Hematopoietic multipotent progenitor cell treated with erythropoietin and hydrocortisone succinate and interleukin-3 and kit ligand, for 6 days (in vitro differentiated cells): ENCODE data around the gene SPATA46.
"Not testable (repeated sequence)": the region's sequence is repeated elsewhere in the genome, so short reads cannot be mapped to it uniquely, and the experiment has no call there.

Experiments used
- DNase-seq: peaks from one replicate; pipeline ENCODE4 v3.0.0-alpha.2; 2015

Gene SPATA46, protein sequence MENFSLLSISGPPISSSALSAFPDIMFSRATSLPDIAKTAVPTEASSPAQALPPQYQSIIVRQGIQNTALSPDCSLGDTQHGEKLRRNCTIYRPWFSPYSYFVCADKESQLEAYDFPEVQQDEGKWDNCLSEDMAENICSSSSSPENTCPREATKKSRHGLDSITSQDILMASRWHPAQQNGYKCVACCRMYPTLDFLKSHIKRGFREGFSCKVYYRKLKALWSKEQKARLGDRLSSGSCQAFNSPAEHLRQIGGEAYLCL

DNA sequence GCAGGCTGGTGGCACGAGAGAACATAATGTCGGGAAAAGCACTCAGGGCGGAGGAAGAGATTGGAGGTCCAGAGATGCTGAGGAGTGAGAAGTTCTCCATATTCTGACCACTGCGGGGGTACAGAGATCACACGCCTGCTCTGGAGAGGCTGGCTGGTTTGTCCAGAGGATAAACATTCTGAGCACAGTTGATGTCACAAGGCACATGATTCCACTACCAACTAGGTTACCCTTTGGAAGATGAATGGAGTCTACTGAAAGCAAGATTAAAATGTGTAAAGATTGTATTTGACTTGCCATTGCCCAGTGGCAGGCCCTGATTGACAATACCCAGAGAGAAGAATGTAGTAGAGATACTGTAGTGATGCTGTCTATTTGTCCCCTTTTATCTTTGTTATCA is at the start of gene SPATA46:
Gene SPATA46, minus strand, starts transcription at position 164 of the 400 bp plus-strand sequence. Its CDS starts 64 bp downstream, at position 100.
- no peak for DNase-seq

- DNase-seq = peak; percentile 69
Observed at GRCh38 chr1:162422662-162423375, 46.2 kb upstream of the SPATA46 start.

- no peak for DNase-seq
Observed at GRCh38 chr1:162421258-162422164, 44.9 kb upstream of the SPATA46 start.

DNA sequence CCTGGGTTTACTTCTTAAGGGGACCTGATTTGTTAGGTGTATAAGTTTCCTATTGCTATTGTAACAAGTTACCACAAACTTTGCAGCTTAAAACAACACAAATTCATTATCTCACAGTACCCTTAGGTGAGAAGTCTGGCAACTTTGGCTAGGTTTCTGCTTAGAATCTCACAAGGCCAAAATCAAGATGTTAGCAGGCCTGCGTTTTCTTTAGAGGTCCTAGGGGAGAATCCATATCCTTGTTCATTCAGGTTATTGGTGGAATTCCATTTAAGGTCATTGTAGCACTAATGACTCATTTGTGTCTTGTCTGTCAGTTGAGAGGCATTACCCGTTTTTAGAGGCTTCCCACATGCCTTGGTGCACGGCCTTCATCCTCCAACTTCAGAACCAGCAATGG is 43.5 kb upstream of the SPATA46 start:
- no peak for DNase-seq

GRCh38 chr1:162419450-162419931 is 42.8 kb upstream of the SPATA46 start:
- not testable (repeated sequence) for DNase-seq

DNA sequence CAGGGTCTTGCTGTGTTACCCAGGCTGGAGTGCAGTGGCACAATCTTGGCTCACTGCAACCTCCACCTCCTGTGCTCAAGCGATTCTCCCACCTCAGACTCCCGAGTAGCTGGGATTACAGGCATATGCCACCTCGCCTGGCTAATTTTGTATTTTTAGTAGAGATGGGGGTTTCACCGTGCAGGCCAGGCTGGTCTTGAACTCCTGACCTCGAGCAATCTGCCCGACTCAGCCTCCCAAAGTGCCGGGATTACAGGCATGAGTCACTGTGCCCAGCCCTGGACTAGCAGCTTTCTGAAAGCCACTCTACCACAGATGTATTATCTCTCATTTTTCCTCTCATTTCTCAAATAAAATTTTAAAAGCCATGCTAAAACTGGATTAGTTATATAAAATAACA is 41.9 kb upstream of the SPATA46 start:
- DNase-seq = peak; percentile 16

DNA sequence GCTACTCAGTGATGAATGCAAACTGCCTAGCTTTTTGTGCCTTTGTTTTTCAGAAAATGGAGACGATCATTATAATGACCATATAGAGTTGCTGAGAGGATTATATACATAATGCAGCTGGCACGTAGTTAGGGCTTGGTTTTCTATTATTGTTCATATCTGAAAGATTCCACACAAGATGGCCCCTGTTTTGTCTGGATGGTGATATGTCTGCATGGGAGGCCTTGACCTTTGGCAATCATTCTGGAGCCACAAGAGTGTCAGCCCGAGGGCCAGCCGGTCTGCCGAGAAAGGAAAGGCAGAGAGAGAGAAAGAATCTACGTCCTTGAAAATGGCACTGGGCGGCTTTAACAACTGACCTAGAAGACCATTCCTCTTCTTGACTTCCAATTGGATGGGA is 41.0 kb upstream of the SPATA46 start:
- no peak for DNase-seq

DNA sequence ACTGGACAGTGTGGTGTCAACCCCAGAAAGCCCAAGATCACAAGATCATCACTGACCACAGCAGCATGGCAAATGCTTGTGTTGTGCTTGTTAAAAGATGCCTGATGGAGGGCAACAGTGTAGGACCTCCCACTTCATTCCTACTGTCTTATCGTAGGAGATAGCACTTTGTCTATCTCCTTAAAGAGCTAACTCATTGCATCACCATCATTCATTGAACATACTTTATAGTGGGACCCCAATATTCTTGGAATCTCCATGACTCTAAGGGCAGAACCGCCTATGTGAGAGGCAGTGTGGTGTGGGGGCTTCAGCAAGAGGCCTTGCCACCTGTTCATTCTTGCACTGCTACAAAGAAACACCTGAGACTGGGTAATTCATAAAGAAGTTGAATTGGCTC is 40.3 kb upstream of the SPATA46 start:
- no peak for DNase-seq

DNA sequence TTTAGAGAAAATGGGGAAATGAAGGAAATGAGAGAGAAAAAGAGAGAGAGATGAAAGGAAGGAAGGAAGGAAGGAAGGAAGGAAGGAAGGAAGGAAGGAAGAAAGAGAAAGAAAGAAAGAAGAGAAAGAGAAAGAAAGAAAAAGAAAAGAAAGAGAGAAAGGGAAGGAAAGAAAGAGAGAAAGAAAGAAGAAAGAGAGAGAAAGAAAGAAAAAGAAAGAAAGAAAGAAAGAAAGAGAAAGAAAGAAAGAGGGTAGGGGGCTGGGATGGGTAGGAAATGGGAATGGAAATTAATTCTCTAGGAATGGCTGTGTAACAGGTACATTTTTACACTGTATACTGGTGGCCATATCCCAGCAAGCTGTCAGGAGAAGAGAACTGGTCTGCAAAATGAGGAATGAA is 39.6 kb upstream of the SPATA46 start:
- DNase-seq = no peak

- DNase-seq = no peak
Observed at GRCh38 chr1:162412002-162412401, 35.3 kb upstream of the SPATA46 start, which contains the start of gene SH2D1B. TSS of gene SH2D1B (minus strand) at chr1:162412136. CDS start at chr1:162412016, 120 bp downstream.

DNA sequence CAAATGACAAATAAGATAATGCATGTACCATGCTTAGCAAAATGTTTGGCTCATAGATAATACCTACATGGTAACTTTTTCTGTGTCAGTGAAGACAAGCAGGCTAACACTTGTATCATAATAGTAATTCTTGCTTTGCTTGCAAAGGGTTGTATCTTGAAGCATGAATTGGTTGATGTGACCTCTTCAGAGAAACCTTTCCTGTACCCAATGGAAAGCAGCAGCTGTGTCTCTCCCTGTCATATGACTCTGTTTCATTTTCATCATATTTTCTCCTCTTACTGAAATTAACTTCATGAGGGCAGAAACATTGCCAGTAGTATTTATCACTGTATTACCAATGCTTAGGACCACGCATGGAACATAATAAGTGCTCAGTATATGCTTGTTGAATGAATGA is 30.9 kb upstream of the SPATA46 start:
- DNase-seq = no peak

DNA sequence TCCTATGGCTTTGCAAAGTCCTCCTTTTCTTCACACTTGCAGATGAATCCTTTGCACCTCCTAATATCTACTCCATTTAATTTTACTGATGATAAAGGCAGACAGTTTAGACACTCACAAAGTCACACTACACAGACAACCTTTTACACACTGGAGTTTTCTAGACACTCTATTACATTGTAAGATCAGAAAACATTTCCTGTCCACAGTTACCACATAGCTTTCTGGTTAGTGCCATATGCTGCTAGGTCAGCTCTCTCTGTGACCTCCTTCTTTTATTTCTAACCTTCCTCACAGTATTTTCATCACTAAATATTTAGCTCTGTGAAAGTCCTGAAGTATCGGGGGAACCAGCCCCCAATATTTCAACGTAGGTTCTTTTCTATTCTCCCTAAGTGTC is 30.2 kb upstream of the SPATA46 start:
- DNase-seq = no peak

- DNase-seq = no peak
Observed at GRCh38 chr1:162405800-162406199, 29.1 kb upstream of the SPATA46 start.

DNA sequence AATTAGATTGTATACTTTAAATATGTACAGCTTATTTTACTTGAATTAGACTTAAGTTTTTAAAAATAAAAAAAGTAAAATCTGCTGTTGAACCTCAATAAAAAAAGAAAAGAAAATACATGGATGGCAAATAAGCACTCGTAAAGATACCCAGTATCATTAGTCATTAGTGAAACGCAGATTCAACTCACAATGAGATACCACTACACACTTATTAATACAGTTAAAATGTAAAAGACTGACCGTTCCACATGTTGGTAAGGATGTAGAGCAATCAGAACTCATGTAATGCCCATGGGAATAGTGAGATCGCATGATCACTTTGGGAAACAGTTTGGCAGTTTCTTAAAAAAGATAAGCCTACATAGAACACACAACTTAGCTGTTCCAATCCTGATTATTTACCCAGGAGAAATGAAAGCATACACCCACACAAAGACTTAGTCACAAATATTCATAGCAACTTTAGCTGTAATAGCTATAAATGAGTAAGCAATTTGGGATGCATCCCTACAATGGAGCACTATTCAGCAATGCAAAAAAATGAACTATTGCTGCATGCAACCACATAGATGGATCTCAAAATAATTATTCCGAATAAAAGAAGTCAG is 28.0 kb upstream of the SPATA46 start:
- no peak for DNase-seq

- DNase-seq = no peak
Observed at GRCh38 chr1:162400790-162401355, 24.2 kb upstream of the SPATA46 start.

- DNase-seq = no peak
Observed at GRCh38 chr1:162398999-162399580, 22.4 kb upstream of the SPATA46 start.

GRCh38 chr1:162397943-162398560 is 21.4 kb upstream of the SPATA46 start:
- no peak for DNase-seq

DNA sequence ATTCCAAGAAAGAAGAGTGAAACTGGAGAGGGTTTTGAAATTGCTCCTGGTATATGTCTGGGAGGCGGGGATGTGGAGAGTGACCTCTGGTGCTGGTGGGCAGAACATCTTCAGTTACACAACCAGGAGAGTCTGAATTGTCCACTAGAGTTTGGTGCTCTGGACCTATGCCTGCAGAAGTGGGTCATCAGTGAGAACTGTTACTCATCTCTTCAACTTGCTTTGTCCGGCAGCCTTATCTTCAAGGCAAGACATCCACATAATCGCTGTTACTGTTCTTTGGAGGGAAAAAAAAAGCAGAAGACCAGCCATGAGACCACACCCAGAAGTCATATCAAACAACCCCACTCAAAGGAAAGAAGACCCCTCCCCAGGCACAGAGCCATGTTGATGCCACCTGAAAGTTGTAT is 20.4 kb upstream of the SPATA46 start:
- peak; percentile 37 for DNase-seq

- DNase-seq = no peak
Observed at GRCh38 chr1:162396201-162396906, 19.7 kb upstream of the SPATA46 start.

- DNase-seq = peak; percentile 77
Observed at GRCh38 chr1:162391790-162392563, 15.3 kb upstream of the SPATA46 start.
